Ovary (tissue), 9 donors: ENCODE data around the gene NFATC2IP. TPM values are rescaled to one million over a fixed set of nuclear protein-coding genes. Genes with fewer than 3 reads are reported as not detected.
"Not testable (repeated sequence)": the region's sequence is repeated elsewhere in the genome, so short reads cannot be mapped to it uniquely, and the experiment has no call there.

Experiments
- DNase-seq, 5 donors: peaks; one replicate each; pipeline ENCODE4 v3.0.0-alpha.2; 2019 to 2020
- H3K27ac ChIP-seq, 2 donors: fragments of 200-600 bp; one replicate each; pipeline versions ENCODE4 v1.5.1 to v1.8.0; 2019 to 2022
- H3K27me3 ChIP-seq: fragments of 200-600 bp; one replicate; pipeline ENCODE4 v1.8.0; 2022
- H3K36me3 ChIP-seq: fragments of 200-600 bp; sonication (generic); one replicate; pipeline ENCODE4 v1.5.1; 2019
- H3K4me1 ChIP-seq: one replicate; pipeline ENCODE4 v1.8.1; 2013; ENCODE audit warnings: mild to moderate bottlenecking, moderate library complexity; ENCODE audit not compliant: insufficient read depth
- H3K4me3 ChIP-seq: fragments of 200-600 bp; sonication (generic); one replicate; pipeline ENCODE4 v1.5.1; 2017
- H3K9me3 ChIP-seq, 2 donors: fragments of 200-600 bp in 1 of 2; sonication (generic) in 1 of 2; one replicate each; pipeline versions ENCODE4 v1.5.1 to v1.8.1; 2013 to 2019; ENCODE audit warnings: mild to moderate bottlenecking in 1 of 2, moderate library complexity in 1 of 2
- EP300 ChIP-seq: sonication (generic); formaldehyde crosslinking; IDR thresholded peaks from one replicate; pipeline ENCODE4 v1.6.1; 2017; ENCODE audit warnings: antibody characterized with exemption
- POLR2A ChIP-seq: fragments of 450-650 bp; IDR thresholded peaks from one replicate; pipeline ENCODE4 v1.6.1; 2017; ENCODE audit warnings: antibody characterized with exemption, mild to moderate bottlenecking, moderate library complexity
- WGBS, 3 donors: extraction: QIAGEN DNeasy Blood & Tissue Kit in 1 of 3; methylation state at CpG; one replicate each; pipeline versions ENCODE4 v1.1.5 to v1.1.7; 2013 to 2017; 5-methylcytosine and 5-hydroxymethylcytosine counted together
- intact Hi-C, 4 donors: fragments of 100-400 bp; cut with DNase I; formaldehyde crosslinking; loops; one replicate each; pipeline versions ENCODE4 v1.11.0 to v1.15.1; 2022 to 2023
- polyA plus RNA-seq, 2 donors: library from polyadenylated mRNA; stranded (reverse); fragments of 200-250 nt in 1 of 2; fragments of 350-450 nt in 1 of 2; fragmentation: Illumina TruSeq in 1 of 2; extraction: RNeasy Lipid Tissue Mini Kit (QIAGEN cat#74804) in 1 of 2; gene quantifications; one replicate each; pipeline ENCODE4 v1.2.3, GENCODE V29; 2013 to 2014
- total RNA-seq, 7 donors: library from RNA; depleted of rRNA in 2 of 7; stranded (reverse); fragments of >200 nt in 2 of 7; fragmentation: NEBNext Ultra II Directional in 3 of 7; extraction: Animal tissue kit (Norgen Biotek cat#: 25700) in 3 of 7; gene quantifications; one replicate each; pipeline versions ENCODE4 v1.1.0 to v1.2.4, GENCODE V29; 2016 to 2023
- TF ChIP-seq, protein P1 (sequence below), 3 donors: fragments of 450-650 bp in 2 of 3; fragments of 200-600 bp in 1 of 3; IDR thresholded peaks; one replicate each; pipeline versions ENCODE4 v1.5.1 to v1.8.0; 2016 to 2022; ENCODE audit warnings: antibody characterized with exemption in 3 of 3, mild to moderate bottlenecking in 1 of 3
- donor health status: DM: no; HTN: no; CAD: no; lungs with moderate emphysema.
- donor health status: DM: no; HTN: no; CAD: no.
- donor health status: Bipolar disorder and iron deficiency.
- donor health status: DM: yes; HTN: yes; CAD: no.
- donor health status: DM: no; HTN: no; CAD: no.
- donor health status: DM: yes; HTN: yes; CAD: no.

The NFATC2IP gene
- total and polyA plus RNA-seq, 9 donors = 17.9 to 31.5 (median 23.3) TPM

DNA sequence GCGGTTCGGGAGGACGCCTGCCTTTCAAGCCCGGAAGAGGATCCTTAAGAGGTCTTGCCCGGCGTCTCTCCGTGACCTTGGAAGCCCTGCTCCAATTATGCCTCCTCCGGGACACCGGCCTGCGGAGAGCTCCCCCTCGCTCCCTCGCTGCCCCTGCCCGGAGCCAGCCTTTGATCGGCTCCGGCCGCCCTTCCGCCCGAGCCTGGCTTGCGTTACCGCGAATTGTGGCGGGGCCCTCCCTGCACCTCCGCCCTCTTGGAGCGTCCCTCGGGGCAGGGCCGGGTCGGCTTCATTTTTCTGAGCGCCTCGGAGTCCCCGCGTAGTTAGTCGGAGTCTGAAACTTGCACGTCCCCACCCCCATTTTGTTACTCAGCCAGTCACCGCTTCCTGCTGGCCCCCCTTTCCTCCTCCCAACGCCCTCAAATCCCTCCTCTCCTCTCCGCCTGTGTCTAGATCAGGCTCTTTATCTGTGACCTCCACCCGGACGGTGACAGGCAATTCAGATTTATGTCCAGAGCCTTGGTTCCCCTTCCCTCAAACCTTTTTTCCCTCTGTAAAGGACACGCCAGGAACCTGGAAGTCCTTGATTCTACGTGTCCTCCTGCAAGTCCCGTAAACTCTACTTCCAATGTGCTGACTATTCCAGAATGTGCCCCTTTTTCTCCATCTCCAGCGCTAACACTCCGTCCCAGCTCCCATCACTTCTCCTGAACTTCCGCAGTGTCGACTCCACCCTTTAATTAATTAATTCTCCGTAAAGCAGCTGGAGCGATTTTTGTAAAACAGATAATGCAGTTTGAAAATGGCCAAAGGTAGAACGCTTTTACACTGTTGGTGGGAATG is 25.1 kb upstream of the NFATC2IP start:
- intact Hi-C loops = loop anchor here in 1 of 4 donors (10.0 kb wide), 1 partner anchor 61 kb away; the partner anchor contains the start of gene SH2B1
- WGBS, 3 donors = 0 to 1% (median 1%) methylated on average over 41 to 48 of the region's 48 CpGs

DNA sequence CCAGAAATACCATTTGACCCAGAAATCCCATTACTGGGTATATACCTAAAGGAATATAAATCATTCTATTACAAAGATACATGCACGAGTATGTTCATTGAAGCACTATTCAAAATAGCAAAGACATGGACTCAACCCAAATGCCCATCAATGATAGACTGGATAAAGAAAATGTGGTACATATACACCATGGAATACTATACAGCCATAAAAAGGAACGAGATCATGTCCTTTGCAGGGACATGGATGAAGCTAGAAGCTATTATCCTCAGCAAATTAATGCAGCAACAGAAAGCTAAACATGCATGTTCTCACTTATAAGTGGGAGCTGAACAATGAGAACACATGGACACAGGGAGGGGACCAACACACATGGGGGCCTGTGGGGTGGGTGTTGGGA is 24.5 kb upstream of the NFATC2IP start:
- WGBS, 3 donors = 54 to 57% (median 56%) methylated on average over 2 of the region's 2 CpGs
- not testable (repeated sequence) for H3K9me3 ChIP-seq, H3K4me1 ChIP-seq, H3K36me3 ChIP-seq, H3K4me3 ChIP-seq, DNase-seq, H3K27me3 ChIP-seq, H3K27ac ChIP-seq
- intact Hi-C loops = loop anchor here in 1 of 4 donors (10.0 kb wide), 1 partner anchor 61 kb away; the partner anchor contains the start of gene SH2B1

More for the DNA sequence above, 25.1 kb upstream of the NFATC2IP start:
- Histone ChIP-seq H3K27ac (peak overlapping the region; percentile 70 to 93), H3K4me3 (peak overlapping the region; percentile 93), H3K27me3 (no peaks in the 10 kb centered on the region), H3K9me3 (no peaks in the 10 kb centered on the region), H3K4me1 (peaks cover 4% of the 10 kb centered on the region), H3K36me3 (no peaks in the 10 kb centered on the region)
- DNase-seq = peak in 2 of 5 donors; percentile 75
- TF ChIP-seq, protein P1, sequence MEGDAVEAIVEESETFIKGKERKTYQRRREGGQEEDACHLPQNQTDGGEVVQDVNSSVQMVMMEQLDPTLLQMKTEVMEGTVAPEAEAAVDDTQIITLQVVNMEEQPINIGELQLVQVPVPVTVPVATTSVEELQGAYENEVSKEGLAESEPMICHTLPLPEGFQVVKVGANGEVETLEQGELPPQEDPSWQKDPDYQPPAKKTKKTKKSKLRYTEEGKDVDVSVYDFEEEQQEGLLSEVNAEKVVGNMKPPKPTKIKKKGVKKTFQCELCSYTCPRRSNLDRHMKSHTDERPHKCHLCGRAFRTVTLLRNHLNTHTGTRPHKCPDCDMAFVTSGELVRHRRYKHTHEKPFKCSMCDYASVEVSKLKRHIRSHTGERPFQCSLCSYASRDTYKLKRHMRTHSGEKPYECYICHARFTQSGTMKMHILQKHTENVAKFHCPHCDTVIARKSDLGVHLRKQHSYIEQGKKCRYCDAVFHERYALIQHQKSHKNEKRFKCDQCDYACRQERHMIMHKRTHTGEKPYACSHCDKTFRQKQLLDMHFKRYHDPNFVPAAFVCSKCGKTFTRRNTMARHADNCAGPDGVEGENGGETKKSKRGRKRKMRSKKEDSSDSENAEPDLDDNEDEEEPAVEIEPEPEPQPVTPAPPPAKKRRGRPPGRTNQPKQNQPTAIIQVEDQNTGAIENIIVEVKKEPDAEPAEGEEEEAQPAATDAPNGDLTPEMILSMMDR (IDR thresholded peaks at IDR 0.05) = no peak
- TF ChIP-seq EP300 (no peak), POLR2A (no peak)

DNA sequence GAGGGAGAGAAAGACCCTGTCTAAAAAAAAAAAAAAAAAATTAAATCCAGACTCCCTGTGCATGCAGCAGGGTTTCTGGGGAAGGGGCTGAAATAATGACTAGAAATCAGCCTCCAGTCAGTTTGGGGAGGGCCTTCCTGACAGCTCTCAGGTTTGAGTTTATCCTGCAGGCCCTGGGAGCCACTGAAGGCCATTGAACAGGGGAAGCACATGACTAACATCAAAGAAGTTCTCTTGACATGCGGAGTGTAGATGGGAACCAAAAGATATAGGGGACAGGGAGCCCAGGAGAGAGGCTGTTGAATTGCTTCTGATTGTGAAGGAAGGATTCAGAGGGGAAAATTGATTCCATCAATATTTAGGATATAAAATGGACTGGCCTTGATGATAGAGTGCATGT is 22.9 kb upstream of the NFATC2IP start:
- H3K9me3 ChIP-seq = no peaks in the 10 kb centered on the region
- H3K27me3 ChIP-seq = no peaks in the 10 kb centered on the region
- H3K36me3 ChIP-seq = no peaks in the 10 kb centered on the region
- DNase-seq = no peak
- no peak overlapping the region for H3K4me3 ChIP-seq
- TF ChIP-seq POLR2A = no peak
- no peak for TF ChIP-seq EP300
- TF ChIP-seq, protein P1 (IDR thresholded peaks at IDR 0.05) = no peak
- H3K27ac ChIP-seq = no peak overlapping the region
- WGBS, 3 donors = 71 to 80% (median 75%) methylated on average over 1 of the region's 1 CpG
- peaks cover 4% of the 10 kb centered on the region for H3K4me1 ChIP-seq
- intact Hi-C loops = loop anchor here in 1 of 4 donors (10.0 kb wide), 1 partner anchor 63 kb away; the partner anchor contains the start of gene SH2B1

DNA sequence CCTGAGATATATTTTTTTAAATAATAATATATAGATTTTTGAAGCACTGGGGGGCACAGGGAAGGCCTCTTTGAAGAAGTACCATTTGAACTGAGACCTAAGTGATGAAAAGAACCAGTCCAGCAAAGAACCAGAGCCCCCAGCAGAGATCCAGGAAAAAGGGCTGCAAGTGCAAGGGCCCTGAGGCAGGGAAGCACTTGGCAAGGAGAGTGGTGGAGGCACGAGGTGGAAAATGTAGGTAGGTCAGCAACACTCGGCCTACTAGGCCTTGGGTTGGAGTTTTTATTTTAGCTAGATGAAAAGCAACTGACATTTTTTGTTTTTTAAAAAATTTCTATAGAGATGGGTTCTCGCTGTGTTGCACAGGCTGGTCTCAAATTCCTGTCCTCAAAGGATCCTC is 20.5 kb upstream of the NFATC2IP start:
- no peaks in the 10 kb centered on the region for H3K9me3 ChIP-seq
- H3K4me1 ChIP-seq = no peaks in the 10 kb centered on the region
- no peak overlapping the region for H3K4me3 ChIP-seq
- 83 to 94% (median 83%) methylated on average over 3 of the region's 3 CpGs for WGBS, 3 donors
- H3K36me3 ChIP-seq = no peaks in the 10 kb centered on the region
- intact Hi-C loops = loop anchor here in 2 of 4 donors (2.0 to 10.0 kb wide), 2 partner anchors 15 to 105 kb away; partner anchors contain the start of gene ATXN2L (in 1 of the 2)
- DNase-seq = no peak
- no peak overlapping the region for H3K27ac ChIP-seq
- H3K27me3 ChIP-seq = no peaks in the 10 kb centered on the region
- TF ChIP-seq POLR2A (no peak), EP300 (no peak)
- TF ChIP-seq, protein P1 (IDR thresholded peaks at IDR 0.05) = no peak

DNA sequence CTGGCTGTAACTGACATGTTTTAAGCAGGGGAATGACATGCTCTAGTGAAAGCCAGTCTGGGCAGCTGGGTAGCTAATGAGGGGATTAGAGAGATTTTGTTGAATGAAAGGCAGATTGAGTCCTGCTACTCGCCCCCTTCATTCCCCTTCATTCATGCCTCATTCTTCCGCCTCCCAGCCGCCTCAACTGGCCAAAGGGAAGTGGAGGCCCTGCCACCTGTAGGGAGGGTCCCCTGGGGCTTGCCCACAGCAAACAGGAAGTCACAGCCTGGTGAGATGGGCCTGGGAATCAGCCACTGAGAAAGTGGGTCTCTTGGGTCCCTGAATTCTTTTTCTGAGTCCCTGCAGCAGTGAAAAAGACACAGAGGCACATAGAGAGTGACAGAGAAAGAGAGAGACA is 20.1 kb upstream of the NFATC2IP start:
- H3K4me1 ChIP-seq = no peaks in the 10 kb centered on the region
- H3K4me3 ChIP-seq = no peak overlapping the region
- DNase-seq = no peak
- no peaks in the 10 kb centered on the region for H3K9me3 ChIP-seq
- intact Hi-C loops = loop anchor here in 2 of 4 donors (2.0 to 10.0 kb wide), 2 partner anchors 16 to 106 kb away; partner anchors contain the start of gene ATXN2L (in 1 of the 2)
- TF ChIP-seq EP300 (no peak), POLR2A (no peak)
- TF ChIP-seq, protein P1 (IDR thresholded peaks at IDR 0.05) = no peak
- 81 to 88% (median 83%) methylated on average over 3 of the region's 3 CpGs for WGBS, 3 donors
- H3K27ac ChIP-seq = no peak overlapping the region
- no peaks in the 10 kb centered on the region for H3K36me3 ChIP-seq
- H3K27me3 ChIP-seq = no peaks in the 10 kb centered on the region
